HEK293 (cell line): ENCODE results near the gene TMED4.

Source experiments
- CTCF ChIA-PET: fragments of 350-600 bp; formaldehyde crosslinking; extraction: SDS; loops from one replicate; lab custom pipeline; 2021; ENCODE audit warnings: antibody characterized with exemption; lab: Yijun Ruan, JAX
- POLR2A ChIA-PET: fragments of 300-600 bp; formaldehyde crosslinking; extraction: SDS; loops from one replicate; lab custom pipeline; 2020; ENCODE audit warnings: antibody characterized with exemption, inconsistent platforms; lab: Yijun Ruan, JAX
- H3K27ac ChIP-seq: fragments of 200-500 bp; sonication (Bioruptor generic); 2 replicates; pipeline ENCODE4 v1.5.1; 2014; ENCODE audit warnings: low read depth, low read length, control low read depth, inconsistent platforms; ENCODE audit errors: extremely low read depth
- H3K36me3 ChIP-seq, 2 experiments: fragments of 200-500 bp in 1 of 2; sonication (Bioruptor generic) in 1 of 2; 1 replicate in 1 of 2; 2 replicates in 1 of 2; pipeline ENCODE4 v1.5.1; 2014 to 2017; ENCODE audit warnings: inconsistent platforms in 2 of 2, low read length in 2 of 2; ENCODE audit not compliant: control insufficient read depth in 2 of 2, insufficient read depth in 1 of 2
- H3K4me1 ChIP-seq: fragments of 200-500 bp; sonication (Bioruptor generic); 2 replicates; pipeline ENCODE4 v1.5.1; 2014; ENCODE audit warnings: mild to moderate bottlenecking, low read length, inconsistent platforms; ENCODE audit not compliant: control insufficient read depth, insufficient read depth
- H3K4me3 ChIP-seq: 2 replicates; pipeline ENCODE4 v1.5.1; 2011; ENCODE audit warnings: low read depth, mild to moderate bottlenecking, control low read depth, low read length, moderate library complexity
- H3K9me3 ChIP-seq: fragments of 200-500 bp; sonication (Bioruptor generic); 2 replicates; pipeline ENCODE4 v1.5.1; 2014; ENCODE audit warnings: low read depth, low read length, inconsistent platforms; ENCODE audit not compliant: control insufficient read depth, insufficient read depth
- GLIS2 ChIP-seq: fragments of 450-650 bp; formaldehyde crosslinking; IDR thresholded peaks from 2 replicates; pipeline ENCODE4 v1.5.1; 2016; ENCODE audit warnings: missing biosample characterization, missing genetic modification characterization
- KLF10 ChIP-seq: fragments of 450-650 bp; IDR thresholded peaks from 2 replicates; pipeline ENCODE4 v1.5.1; 2018; ENCODE audit warnings: missing biosample characterization, mild to moderate bottlenecking, missing genetic modification characterization
- PRDM1 ChIP-seq: fragments of 450-650 bp; formaldehyde crosslinking; IDR thresholded peaks from 2 replicates; pipeline ENCODE4; 2016; ENCODE audit warnings: missing biosample characterization, missing genetic modification characterization
- PRDM6 ChIP-seq: fragments of 450-650 bp; formaldehyde crosslinking; IDR thresholded peaks from 2 replicates; pipeline ENCODE4 v1.5.1; 2017; ENCODE audit warnings: missing biosample characterization, missing genetic modification characterization
- SCRT2 ChIP-seq: fragments of 450-650 bp; formaldehyde crosslinking; IDR thresholded peaks from 2 replicates; pipeline ENCODE4 v1.5.1; 2016; ENCODE audit warnings: missing biosample characterization, missing genetic modification characterization
- SP3 ChIP-seq: fragments of 450-650 bp; formaldehyde crosslinking; IDR thresholded peaks from 2 replicates; pipeline ENCODE4 v1.5.1; 2016; ENCODE audit warnings: missing biosample characterization, missing genetic modification characterization
- ZBTB6 ChIP-seq: fragments of 450-650 bp; formaldehyde crosslinking; IDR thresholded peaks from 2 replicates; pipeline ENCODE4 v1.5.1; 2017; ENCODE audit warnings: missing biosample characterization, missing genetic modification characterization
- ZBTB8A ChIP-seq: fragments of 450-650 bp; formaldehyde crosslinking; IDR thresholded peaks from 2 replicates; pipeline ENCODE4 v1.5.1; 2016; ENCODE audit warnings: missing biosample characterization, missing genetic modification characterization
- ZNF221 ChIP-seq: fragments of 450-650 bp; formaldehyde crosslinking; IDR thresholded peaks from 2 replicates; pipeline ENCODE4 v1.5.1; 2017; ENCODE audit warnings: missing biosample characterization, missing genetic modification characterization, borderline replicate concordance
- ZNF280D ChIP-seq: fragments of 450-650 bp; formaldehyde crosslinking; IDR thresholded peaks from 2 replicates; pipeline ENCODE4 v1.5.1; 2016; ENCODE audit warnings: missing biosample characterization, missing genetic modification characterization
- ZNF324 ChIP-seq: fragments of 450-650 bp; formaldehyde crosslinking; IDR thresholded peaks from 2 replicates; pipeline ENCODE4 v1.5.1; 2016; ENCODE audit warnings: missing biosample characterization, missing genetic modification characterization
- ZNF426 ChIP-seq: fragments of 450-650 bp; formaldehyde crosslinking; IDR thresholded peaks from 2 replicates; pipeline ENCODE4 v1.5.1; 2017; ENCODE audit warnings: missing biosample characterization, missing genetic modification characterization, mild to moderate bottlenecking, inconsistent platforms, moderate library complexity
- ZNF510 ChIP-seq: fragments of 450-650 bp; formaldehyde crosslinking; IDR thresholded peaks from 2 replicates; pipeline ENCODE4 v1.5.1; 2018; ENCODE audit warnings: mild to moderate bottlenecking, missing genetic modification characterization, missing biosample characterization; ENCODE audit not compliant: insufficient replicate concordance
- ZNF544 ChIP-seq: fragments of 450-650 bp; formaldehyde crosslinking; IDR thresholded peaks from 2 replicates; pipeline ENCODE4 v1.5.0; 2017; ENCODE audit warnings: missing biosample characterization, missing genetic modification characterization
- ZNF596 ChIP-seq: fragments of 450-650 bp; IDR thresholded peaks from 2 replicates; pipeline ENCODE4 v1.5.0; 2018; ENCODE audit warnings: missing biosample characterization, mild to moderate bottlenecking, missing genetic modification characterization, moderate library complexity
- ZNF610 ChIP-seq: fragments of 450-650 bp; formaldehyde crosslinking; IDR thresholded peaks from 2 replicates; pipeline ENCODE4 v1.5.1; 2016; ENCODE audit warnings: missing biosample characterization, missing genetic modification characterization, borderline replicate concordance
- ZNF623 ChIP-seq: fragments of 450-650 bp; formaldehyde crosslinking; IDR thresholded peaks from 2 replicates; pipeline ENCODE4 v1.5.1; 2016; ENCODE audit warnings: missing biosample characterization, missing genetic modification characterization
- ZNF707 ChIP-seq: fragments of 450-650 bp; formaldehyde crosslinking; IDR thresholded peaks from 2 replicates; pipeline ENCODE4 v1.5.1; 2016; ENCODE audit warnings: missing biosample characterization, missing genetic modification characterization
- ZNF76 ChIP-seq: fragments of 450-650 bp; formaldehyde crosslinking; IDR thresholded peaks from 2 replicates; pipeline ENCODE4; 2016; ENCODE audit warnings: low read depth, missing biosample characterization, missing genetic modification characterization, borderline replicate concordance
- ZNF791 ChIP-seq: fragments of 450-650 bp; formaldehyde crosslinking; IDR thresholded peaks from 2 replicates; pipeline ENCODE4 v1.5.1; 2016; ENCODE audit warnings: missing biosample characterization, missing genetic modification characterization
- ZSCAN23 ChIP-seq: fragments of 450-650 bp; formaldehyde crosslinking; IDR thresholded peaks from 2 replicates; pipeline ENCODE4 v1.5.1; 2016; ENCODE audit warnings: missing biosample characterization, missing genetic modification characterization
- TF ChIP-seq, protein P1 (sequence below): fragments of 450-650 bp; formaldehyde crosslinking; IDR thresholded peaks from 2 replicates; pipeline ENCODE4 v1.5.1; 2016; ENCODE audit warnings: missing biosample characterization, missing genetic modification characterization

The TMED4 gene

DNA sequence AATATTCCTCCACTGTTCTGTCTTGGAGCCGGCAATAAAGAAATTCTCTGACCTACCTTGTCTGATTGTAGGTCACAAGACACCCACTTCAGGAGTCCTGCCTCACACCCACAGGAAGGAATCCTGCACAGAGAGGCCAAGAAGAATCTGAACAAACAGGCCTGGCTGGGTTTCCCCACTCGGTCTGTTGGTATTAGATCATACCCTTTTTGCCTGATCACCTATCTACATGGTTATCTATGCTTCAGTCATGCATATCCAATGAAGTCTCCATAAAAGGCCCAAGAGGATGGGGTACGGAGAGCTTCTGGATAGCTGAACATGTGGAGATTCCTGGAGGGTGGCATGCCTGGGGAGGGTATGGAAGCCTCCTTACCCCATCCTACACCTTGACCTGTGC lies 36.7 kb upstream of the TMED4 start (continued):
- TF ChIP-seq ZNF791 (tag by site-specific recombination) (no peak), ZNF76 (tag by site-specific recombination) (no peak), ZNF623 (tag by site-specific recombination) (no peak), ZNF610 (tag by site-specific recombination) (no peak), ZNF544 (tag by site-specific recombination) (no peak), GLIS2 (tag by site-specific recombination) (no peak), KLF10 (peak; percentile 13; the same call in 1 of the 2 replicates), SP3 (no peak)

DNA sequence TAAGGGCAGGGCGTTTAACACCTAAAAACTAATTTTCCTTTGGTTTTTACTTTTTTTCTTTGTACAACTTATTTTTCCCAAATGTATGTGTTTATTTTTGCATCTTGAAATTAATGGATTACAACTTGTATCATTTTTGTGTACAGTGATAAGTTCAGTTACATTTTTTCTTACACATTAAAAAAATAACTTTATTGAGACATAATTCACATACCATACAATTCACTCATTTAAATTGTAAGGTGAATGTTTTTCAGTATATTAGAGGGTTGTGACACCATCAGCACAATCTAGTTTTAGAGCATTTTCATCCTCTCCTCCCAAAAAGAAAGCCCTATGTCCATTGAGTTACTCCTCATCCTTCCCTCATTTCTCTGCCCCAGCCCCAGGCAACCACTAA lies 36.0 kb upstream of the TMED4 start:
- TF ChIP-seq PRDM6, result no peak
- no peak for TF ChIP-seq ZNF707 (tag by site-specific recombination)
- no peak for TF ChIP-seq ZSCAN23 (tag by site-specific recombination)
- TF ChIP-seq ZNF324, result no peak
- no peak for TF ChIP-seq ZNF280D (tag by site-specific recombination)
- TF ChIP-seq ZNF426, result no peak
- TF ChIP-seq ZBTB6, result no peak
- ChIA-PET CTCF (no interaction called here), POLR2A (no interaction called here)
- peaks cover 16% of the 10 kb centered on the region; the same call in 1 of the 2 replicates for H3K4me1 ChIP-seq
- H3K27ac ChIP-seq, result no peak overlapping the region
- H3K36me3 ChIP-seq, result no peaks in the 10 kb centered on the region; a peak in 1 of 3 replicates
- H3K9me3 ChIP-seq, result no peaks in the 10 kb centered on the region
- no peak overlapping the region for H3K4me3 ChIP-seq

- POLR2A ChIA-PET, result no interaction called here
- TF ChIP-seq ZNF510 (tag by site-specific recombination) (no peak), ZBTB8A (tag by site-specific recombination) (no peak), PRDM1 (tag by site-specific recombination) (peak; percentile 25; the same call in 1 of the 2 replicates), ZNF596 (tag by site-specific recombination) (no peak), PRDM6 (0 out of 2 replicates have a peak, but pooled peaks have one; percentile 5), SCRT2 (tag by site-specific recombination) (peak; percentile 55), ZNF221 (tag by site-specific recombination) (no peak)
- TF ChIP-seq, protein P1, sequence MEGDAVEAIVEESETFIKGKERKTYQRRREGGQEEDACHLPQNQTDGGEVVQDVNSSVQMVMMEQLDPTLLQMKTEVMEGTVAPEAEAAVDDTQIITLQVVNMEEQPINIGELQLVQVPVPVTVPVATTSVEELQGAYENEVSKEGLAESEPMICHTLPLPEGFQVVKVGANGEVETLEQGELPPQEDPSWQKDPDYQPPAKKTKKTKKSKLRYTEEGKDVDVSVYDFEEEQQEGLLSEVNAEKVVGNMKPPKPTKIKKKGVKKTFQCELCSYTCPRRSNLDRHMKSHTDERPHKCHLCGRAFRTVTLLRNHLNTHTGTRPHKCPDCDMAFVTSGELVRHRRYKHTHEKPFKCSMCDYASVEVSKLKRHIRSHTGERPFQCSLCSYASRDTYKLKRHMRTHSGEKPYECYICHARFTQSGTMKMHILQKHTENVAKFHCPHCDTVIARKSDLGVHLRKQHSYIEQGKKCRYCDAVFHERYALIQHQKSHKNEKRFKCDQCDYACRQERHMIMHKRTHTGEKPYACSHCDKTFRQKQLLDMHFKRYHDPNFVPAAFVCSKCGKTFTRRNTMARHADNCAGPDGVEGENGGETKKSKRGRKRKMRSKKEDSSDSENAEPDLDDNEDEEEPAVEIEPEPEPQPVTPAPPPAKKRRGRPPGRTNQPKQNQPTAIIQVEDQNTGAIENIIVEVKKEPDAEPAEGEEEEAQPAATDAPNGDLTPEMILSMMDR, result no peak
- H3K4me1 ChIP-seq, result peaks cover 16% of the 10 kb centered on the region; the same call in 1 of the 2 replicates
- H3K27ac ChIP-seq, result no peak overlapping the region
- H3K36me3 ChIP-seq, result no peaks in the 10 kb centered on the region; a peak in 1 of 3 replicates
- H3K9me3 ChIP-seq, result no peaks in the 10 kb centered on the region
- CTCF ChIA-PET, result interaction anchor here (1.0 kb wide), 1 partner anchor 11 kb away, joined by 5 read pairs; the partner anchor contains the start of gene OGDH
- no peak overlapping the region for H3K4me3 ChIP-seq
Observed at GRCh38 chr7:44617225-44617890, 35.3 kb upstream of the TMED4 start.
